Nephron (organoid): ENCODE data around the gene ST3GAL6.

ENCODE experiments used
- H3K27ac Mint-ChIP-seq, 3 experiments: 2 replicates each; pipeline ENCODE4 v1.8.0; 2020; ENCODE audit warnings: mixed read lengths in 3 of 3, mild to moderate bottlenecking in 2 of 3, moderate library complexity in 1 of 3
- H3K27me3 Mint-ChIP-seq: 2 replicates; pipeline ENCODE4 v1.8.0; 2021; ENCODE audit warnings: low read depth, mild to moderate bottlenecking, moderate library complexity, mixed read lengths
- H3K36me3 Mint-ChIP-seq: 2 replicates; pipeline ENCODE4 v1.8.0; 2020; ENCODE audit warnings: low read depth, mixed read lengths
- H3K4me1 Mint-ChIP-seq: 2 replicates; pipeline ENCODE4 v1.8.0; 2020; ENCODE audit warnings: mixed read lengths
- H3K4me3 Mint-ChIP-seq, 3 experiments: 2 replicates each; pipeline ENCODE4 v1.8.0; 2020; ENCODE audit warnings: mild to moderate bottlenecking in 3 of 3, mixed read lengths in 3 of 3, moderate library complexity in 2 of 3
- H3K9me3 Mint-ChIP-seq: 2 replicates; pipeline ENCODE4 v1.8.0; 2020; ENCODE audit warnings: mixed read lengths
- CTCF ChIP-seq, 3 experiments: fragments of 200-600 bp; sonication (generic); IDR thresholded peaks; one replicate each; pipeline ENCODE4 v1.5.0; 2021; ENCODE audit warnings: antibody characterized with exemption in 3 of 3; ENCODE audit not compliant: unreplicated experiment in 3 of 3

Gene ST3GAL6

GRCh38 chr3:98731720-98732285 is 31.3 kb upstream of the ST3GAL6 start:
- peak overlapping the region; percentile 89 to 94 (median 90) for H3K4me3 Mint-ChIP-seq
- peaks cover 55% of the 10 kb centered on the region for H3K27me3 Mint-ChIP-seq
- H3K9me3 Mint-ChIP-seq: no peaks in the 10 kb centered on the region

GRCh38 chr3:98732286-98733052 is 30.7 kb upstream of the ST3GAL6 start:
- TF ChIP-seq CTCF (IDR thresholded peaks at IDR 0.05; ENCODE audit: unreplicated experiment in 3 of 3): no peak
- H3K9me3 Mint-ChIP-seq: no peaks in the 10 kb centered on the region
- H3K4me3 Mint-ChIP-seq: peak overlapping the region; percentile 89 to 94 (median 90)
- peak overlapping the region; percentile 67 to 95 (median 90) for H3K27ac Mint-ChIP-seq
- peaks cover 11% of the 10 kb centered on the region for H3K36me3 Mint-ChIP-seq
- H3K4me1 Mint-ChIP-seq: peaks cover 11% of the 10 kb centered on the region
- peaks cover 53% of the 10 kb centered on the region for H3K27me3 Mint-ChIP-seq

More at GRCh38 chr3:98731720-98732285, 31.3 kb upstream of the ST3GAL6 start:
- Mint-ChIP-seq H3K4me1 (peaks cover 11% of the 10 kb centered on the region), H3K27ac (peak overlapping the region; percentile 67 to 95 (median 90)), H3K36me3 (peaks cover 8% of the 10 kb centered on the region)
- no peak for TF ChIP-seq CTCF (IDR thresholded peaks at IDR 0.05; ENCODE audit: unreplicated experiment in 3 of 3)

GRCh38 chr3:98733053-98733811 is 29.9 kb upstream of the ST3GAL6 start:
- peaks cover 53% of the 10 kb centered on the region for H3K27me3 Mint-ChIP-seq
- H3K9me3 Mint-ChIP-seq: no peaks in the 10 kb centered on the region
- H3K4me1 Mint-ChIP-seq: peaks cover 11% of the 10 kb centered on the region
- no peak for TF ChIP-seq CTCF (IDR thresholded peaks at IDR 0.05; ENCODE audit: unreplicated experiment in 3 of 3)
- H3K36me3 Mint-ChIP-seq: peaks cover 12% of the 10 kb centered on the region
- H3K4me3 Mint-ChIP-seq: peak overlapping the region; percentile 89 to 94 (median 90)
- peak overlapping the region; percentile 22 to 95 (median 77) for H3K27ac Mint-ChIP-seq

GRCh38 chr3:98733812-98734281 is 29.3 kb upstream of the ST3GAL6 start:
- no peak for TF ChIP-seq CTCF (IDR thresholded peaks at IDR 0.05; ENCODE audit: unreplicated experiment in 3 of 3)
- no peaks in the 10 kb centered on the region for H3K9me3 Mint-ChIP-seq
- H3K27me3 Mint-ChIP-seq: peaks cover 53% of the 10 kb centered on the region
- H3K4me1 Mint-ChIP-seq: peaks cover 11% of the 10 kb centered on the region
- peaks cover 12% of the 10 kb centered on the region for H3K36me3 Mint-ChIP-seq
- H3K4me3 Mint-ChIP-seq: peak overlapping the region; percentile 89 to 94 (median 90)
- peak overlapping the region; percentile 22 to 95 (median 77) for H3K27ac Mint-ChIP-seq

- Mint-ChIP-seq H3K9me3 (no peaks in the 10 kb centered on the region), H3K27me3 (peaks cover 50% of the 10 kb centered on the region), H3K4me1 (peaks cover 11% of the 10 kb centered on the region), H3K36me3 (peaks cover 12% of the 10 kb centered on the region), H3K27ac (peak overlapping the region; percentile 22 to 95 (median 77)), H3K4me3 (peak overlapping the region; percentile 89 to 94 (median 90))
- TF ChIP-seq CTCF (IDR thresholded peaks at IDR 0.05; ENCODE audit: unreplicated experiment in 3 of 3): no peak
These were observed 28.8 kb upstream of the ST3GAL6 start for GRCh38 chr3:98734306-98734705.
